Activated T-helper 1 cell treated with Interleukin-2 at 50 U/mL for 16 hours (primary cell): Measurements from ENCODE around the gene FOXP1.

ENCODE experiments used
- DNase-seq: peaks from one replicate; pipeline ENCODE4 v3.0.0-alpha.2; 2020; ENCODE audit warnings: low read depth

FOXP1 gene

DNA sequence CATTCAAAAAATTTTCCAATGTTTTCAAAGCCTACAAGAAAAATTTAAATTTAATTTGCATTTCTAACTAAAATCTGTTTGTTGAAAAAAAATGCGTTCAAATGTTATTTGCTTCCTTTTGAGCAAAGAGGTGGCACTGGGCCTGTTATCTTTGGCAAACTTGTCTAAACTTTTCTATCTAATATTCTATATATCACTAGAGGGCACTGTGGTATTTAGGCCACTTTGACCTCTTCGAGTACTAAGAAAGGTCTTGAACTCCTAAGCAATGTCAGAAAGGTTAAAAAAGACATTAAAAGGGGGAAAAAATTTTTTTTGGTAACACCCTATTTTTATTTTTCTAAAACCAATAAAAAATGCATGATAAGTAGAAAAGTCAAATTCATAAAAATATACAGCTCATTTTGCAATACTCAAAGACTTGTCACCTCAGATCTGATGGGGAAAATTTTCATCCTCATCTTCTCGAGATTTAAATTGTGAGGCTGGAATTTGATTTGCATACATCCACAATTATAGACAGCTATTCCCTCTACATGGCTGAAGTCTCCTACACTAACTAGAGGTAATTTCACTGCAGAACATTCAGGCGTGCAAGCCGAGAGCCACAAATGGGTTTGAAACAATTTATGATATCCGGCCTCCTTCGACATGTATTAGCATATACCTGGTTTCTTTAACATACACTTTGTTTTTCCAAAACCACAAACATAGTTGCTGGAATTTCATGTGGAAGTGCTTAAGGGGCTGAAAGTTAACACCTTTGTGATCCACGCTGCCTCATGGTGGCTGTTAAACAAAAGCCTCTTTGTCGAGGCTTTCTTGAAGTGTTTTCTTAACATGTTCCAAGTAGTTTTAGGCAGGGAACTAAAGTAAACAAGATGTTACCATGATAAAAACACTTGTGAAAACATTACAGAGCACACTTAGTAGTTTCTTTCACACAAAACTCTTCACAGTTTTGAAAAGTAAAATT lies 576.4 kb downstream of the FOXP1 start:
- no peak for DNase-seq

GRCh38 chr3:71005702-71006321 lies 577.7 kb downstream of the FOXP1 start:
- no peak for DNase-seq

- no peak for DNase-seq
Observed at GRCh38 chr3:71003511-71003910, 580.0 kb downstream of the FOXP1 start.

- DNase-seq: no peak
Observed at GRCh38 chr3:71002298-71002697, 581.2 kb downstream of the FOXP1 start.

- no peak for DNase-seq
Observed at GRCh38 chr3:71001303-71001830, 582.2 kb downstream of the FOXP1 start.

- no peak for DNase-seq
Observed at GRCh38 chr3:71000483-71000882, 583.0 kb downstream of the FOXP1 start.

DNA sequence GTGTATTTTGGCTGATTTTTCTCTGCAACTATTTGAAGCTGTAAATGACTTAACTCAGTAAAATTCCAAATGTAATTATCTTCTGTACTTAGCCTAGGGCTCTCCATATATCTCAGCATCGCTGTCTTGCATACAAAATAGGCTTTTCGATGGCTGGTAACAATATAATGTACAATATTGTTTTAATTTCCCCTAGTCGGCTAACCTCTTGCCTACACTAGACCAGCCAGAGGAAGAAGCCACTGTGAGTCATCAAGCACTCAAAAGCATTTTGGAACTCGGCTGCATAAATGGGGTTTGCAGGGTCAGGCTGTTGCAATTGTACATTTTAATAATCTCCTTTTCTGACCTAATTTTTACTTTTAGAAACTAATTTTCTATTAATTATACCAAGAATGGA lies 583.8 kb downstream of the FOXP1 start:
- DNase-seq: no peak

- no peak for DNase-seq
Observed at GRCh38 chr3:70996082-70996481, 587.4 kb downstream of the FOXP1 start.

DNA sequence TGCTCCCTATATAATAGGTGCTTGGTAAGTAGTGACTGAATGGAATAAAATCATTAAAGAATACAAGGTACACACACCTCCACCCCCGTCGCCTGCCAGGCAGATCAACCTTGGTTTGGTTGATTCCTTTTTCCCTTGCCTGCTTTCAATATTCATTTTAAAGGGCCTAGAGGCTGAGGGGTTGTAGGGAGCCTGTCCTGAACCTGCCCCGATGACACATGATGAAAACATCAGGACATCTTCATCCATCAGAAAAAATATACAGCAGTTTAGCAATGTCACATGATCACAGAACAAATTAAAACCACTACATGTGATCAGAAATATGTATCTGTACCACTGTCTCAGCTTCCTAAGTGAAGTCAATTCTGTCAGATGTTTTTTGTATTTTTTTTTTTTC lies 588.9 kb downstream of the FOXP1 start:
- DNase-seq: no peak

DNA sequence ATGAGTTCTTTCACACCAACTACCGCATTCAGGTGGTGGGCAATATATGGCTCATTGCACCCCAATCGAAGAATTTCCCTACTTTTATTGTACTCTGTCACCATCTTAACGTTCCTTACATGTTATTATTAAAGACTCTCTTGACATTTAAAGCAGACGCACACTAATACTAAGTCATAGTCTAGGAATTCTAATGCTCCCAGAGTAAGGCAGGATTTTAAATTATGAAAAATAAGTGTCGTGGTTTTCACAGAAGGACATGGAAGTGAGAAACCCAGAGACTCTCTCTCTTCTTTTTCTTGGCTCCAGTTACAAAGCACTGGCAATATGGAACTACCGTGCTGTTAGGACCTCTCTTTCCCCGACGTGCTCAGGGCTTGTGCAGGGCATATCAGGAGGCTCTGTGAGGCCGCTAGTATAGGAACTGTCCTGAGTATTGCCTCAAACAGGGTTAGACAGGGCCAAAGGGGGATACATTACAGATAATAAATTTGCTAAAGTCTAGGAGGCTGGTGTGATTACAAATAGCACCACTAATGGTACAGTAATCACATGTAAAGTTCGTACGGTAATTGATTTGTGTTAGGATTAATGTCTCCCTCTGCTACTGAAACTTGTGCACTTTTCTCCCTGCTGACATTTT lies 590.8 kb downstream of the FOXP1 start:
- no peak for DNase-seq

- no peak for DNase-seq
Observed at GRCh38 chr3:70992131-70992530, 591.4 kb downstream of the FOXP1 start.

DNA sequence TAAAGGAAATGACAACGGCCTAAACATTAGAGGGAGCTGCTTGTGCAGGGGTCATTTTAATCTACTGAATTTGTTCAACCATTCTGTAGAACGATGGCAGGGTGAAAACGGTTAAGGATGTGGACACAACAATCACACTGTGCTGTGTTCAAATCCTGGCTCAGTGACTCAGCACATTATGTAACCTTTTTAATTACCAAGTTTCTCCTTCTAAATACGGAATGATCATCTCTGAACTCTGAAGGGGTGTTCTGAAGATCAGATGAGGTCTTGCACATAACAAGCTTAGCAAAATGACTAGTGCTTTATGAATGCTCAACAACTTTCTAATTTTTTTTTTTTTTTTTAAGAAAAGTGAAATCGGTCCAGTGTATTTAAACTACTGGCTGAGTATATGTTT lies 592.8 kb downstream of the FOXP1 start:
- no peak for DNase-seq

DNA sequence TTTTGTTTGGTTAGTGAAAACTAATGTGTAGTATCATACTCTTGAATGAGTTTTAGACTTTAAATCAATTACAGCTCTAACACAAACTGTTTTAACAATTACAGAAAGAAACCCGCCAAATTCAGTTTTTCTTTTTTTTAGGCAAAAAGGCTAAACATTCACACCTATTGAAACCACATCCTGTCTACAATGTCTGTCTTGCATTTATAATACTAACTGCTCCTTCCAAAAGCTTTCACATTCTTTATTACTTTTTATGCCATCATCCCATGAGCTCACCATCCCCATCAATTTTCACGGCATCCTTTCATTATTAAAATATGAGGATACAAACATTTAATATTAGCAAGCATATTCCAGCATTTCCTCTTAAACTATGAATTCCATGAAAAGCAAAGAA lies 593.3 kb downstream of the FOXP1 start:
- DNase-seq: no peak

GRCh38 chr3:70989174-70989573 lies 594.4 kb downstream of the FOXP1 start:
- DNase-seq: no peak

DNA sequence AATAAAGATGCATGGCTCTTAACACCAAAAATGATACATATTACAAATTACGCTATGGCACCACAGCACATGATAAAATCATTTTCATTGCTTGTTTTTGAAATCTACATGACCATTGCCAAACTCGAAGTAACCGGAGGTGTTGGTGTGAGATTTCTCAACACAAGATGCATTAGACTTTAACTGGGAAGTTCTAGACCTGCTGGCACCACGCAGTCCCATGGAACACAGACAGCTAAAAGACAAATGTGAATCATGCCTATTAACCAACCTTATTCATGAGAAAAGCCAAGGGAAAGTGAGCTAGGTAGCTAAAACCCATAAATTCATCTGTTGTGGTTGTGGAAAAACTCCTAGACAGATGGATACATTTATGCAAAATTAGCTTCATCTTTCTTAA lies 595.4 kb downstream of the FOXP1 start:
- no peak for DNase-seq

- DNase-seq: no peak
Observed at GRCh38 chr3:70985572-70985971, 598.0 kb downstream of the FOXP1 start.

DNA sequence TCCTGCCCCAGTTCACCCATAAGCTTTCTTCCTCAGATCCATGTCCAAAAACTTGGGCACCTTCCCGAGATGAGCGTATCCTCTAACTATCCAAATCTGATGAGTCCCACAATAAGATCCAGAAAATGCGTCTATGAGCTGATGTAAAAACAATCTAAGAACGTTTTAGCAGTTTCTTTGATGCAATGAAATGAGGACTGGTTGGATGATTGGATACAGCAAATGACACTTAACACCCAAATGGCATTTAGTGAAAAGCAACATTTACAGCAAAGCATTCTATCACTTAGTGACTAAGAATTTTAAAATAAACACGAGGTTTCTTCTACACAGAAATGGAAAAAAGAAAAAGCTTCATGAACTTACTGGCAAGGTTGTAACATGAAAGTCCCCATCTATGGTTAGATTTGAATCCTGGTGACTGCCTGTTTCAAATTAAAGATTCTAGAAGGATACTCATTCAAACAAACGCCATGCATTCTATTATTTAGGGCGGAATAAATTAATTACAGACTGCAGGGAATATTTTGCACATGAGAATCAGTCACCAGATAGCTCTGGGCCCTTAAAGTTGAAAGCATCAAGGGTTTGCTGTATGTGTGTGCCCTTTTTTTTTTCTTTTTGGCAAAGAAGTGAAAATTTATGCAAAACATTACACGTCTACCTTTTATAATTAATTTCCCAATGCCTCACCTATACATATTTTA lies 598.6 kb downstream of the FOXP1 start:
- no peak for DNase-seq

DNA sequence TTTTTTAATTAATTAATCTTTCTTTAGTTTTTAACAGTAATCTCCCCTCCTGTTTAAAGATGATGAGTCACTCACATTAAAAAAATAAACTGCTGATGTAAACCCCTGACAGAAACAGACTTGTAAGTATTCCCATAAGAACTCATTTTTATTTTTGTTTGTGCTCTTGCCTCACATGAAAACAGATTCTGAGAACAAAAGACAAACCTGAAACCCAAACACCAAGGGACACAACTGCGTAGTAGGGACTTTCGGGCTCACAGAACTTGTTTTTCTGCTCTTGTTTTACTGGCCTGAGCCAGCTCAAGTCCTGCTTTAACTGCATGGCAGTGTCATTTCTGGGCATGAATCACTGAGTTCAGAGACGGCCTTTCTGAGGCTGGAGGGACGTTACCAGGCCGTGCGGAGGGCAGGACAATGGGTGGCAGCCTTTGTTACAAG lies 600.8 kb downstream of the FOXP1 start:
- DNase-seq: no peak

DNA sequence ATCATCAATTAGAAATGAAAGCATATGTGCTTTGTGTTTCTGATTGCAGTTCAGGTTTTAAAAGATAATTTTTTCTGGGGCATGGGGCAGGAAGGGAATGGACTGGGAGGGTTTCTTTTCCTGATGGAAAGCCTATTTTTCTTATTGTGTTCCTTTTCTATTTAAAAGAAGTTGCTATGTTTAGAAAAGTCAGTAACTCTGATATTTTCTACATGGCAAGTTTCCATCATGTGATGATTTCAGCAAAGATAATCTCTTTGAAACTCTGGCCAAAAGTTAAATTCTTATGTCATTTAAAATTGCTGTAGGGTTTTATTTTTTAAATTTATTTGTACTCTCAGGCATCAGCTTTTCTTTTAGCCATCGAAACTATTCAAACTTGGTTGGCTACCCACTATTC lies 601.2 kb downstream of the FOXP1 start:
- DNase-seq: no peak

- DNase-seq: no peak
Observed at GRCh38 chr3:70981231-70981880, 602.2 kb downstream of the FOXP1 start.

- no peak for DNase-seq
Observed at GRCh38 chr3:70980646-70981170, 602.8 kb downstream of the FOXP1 start.
